ENCODE results near the gene SNX5. TPM values are rescaled to one million over a fixed set of nuclear protein-coding genes. Genes with fewer than 3 reads are reported as not detected.

SNX5 gene
- total and polyA plus RNA-seq, 2 of the 13 experiments (the other 11 are each of a cell fraction or from before 2014, with no cell fraction given) = 664 to 1,040 TPM

GRCh38 chr20:17898548-17898994, 70.0 kb downstream of the SNX5 start (continued):
- TF ChIP-seq FOXP4 (CRISPR knock-in tag; IDR thresholded peaks at IDR 0.05) (peak; percentile 54; the same call in 1 of the 2 replicates), YY1 (IDR thresholded peaks at IDR 0.05; ENCODE audit: insufficient read depth, insufficient replicate concordance, low read depth, low read length) (peak; percentile 25), FOSL2 (CRISPR knock-in tag; IDR thresholded peaks at IDR 0.05) (peak; percentile 50), ZNF205 (CRISPR knock-in tag; IDR thresholded peaks at IDR 0.05) (0 out of 2 replicates have a peak, but pooled peaks have one; percentile 42), MLX (CRISPR knock-in tag; IDR thresholded peaks at IDR 0.05) (0 out of 2 replicates have a peak, but pooled peaks have one; percentile 16), RXRB (CRISPR knock-in tag; IDR thresholded peaks at IDR 0.05; ENCODE audit: borderline replicate concordance) (peak; percentile 64; the same call in 1 of the 2 replicates), ZNF746 (CRISPR knock-in tag; IDR thresholded peaks at IDR 0.05) (no peak), ZBED4 (CRISPR knock-in tag; IDR thresholded peaks at IDR 0.05; ENCODE audit: borderline replicate concordance) (0 out of 2 replicates have a peak, but pooled peaks have one; percentile 23), ZFP36L1 (CRISPR knock-in tag; IDR thresholded peaks at IDR 0.05) (peak; percentile 72; the same call in 1 of the 2 replicates), SKIL (CRISPR knock-in tag; IDR thresholded peaks at IDR 0.05; ENCODE audit: borderline replicate concordance) (0 out of 2 replicates have a peak, but pooled peaks have one; percentile 15), TEAD2 (CRISPR knock-in tag; IDR thresholded peaks at IDR 0.05) (no peak), ZNF512 (CRISPR knock-in tag; IDR thresholded peaks at IDR 0.05) (no peak), NR0B2 (CRISPR knock-in tag; IDR thresholded peaks at IDR 0.05) (no peak), ZNF121 (CRISPR knock-in tag; IDR thresholded peaks at IDR 0.05) (no peak), SMAD1 (CRISPR knock-in tag; IDR thresholded peaks at IDR 0.05; ENCODE audit: borderline replicate concordance, low read depth) (0 out of 2 replicates have a peak, but pooled peaks have one; percentile 49), TBX3 (IDR thresholded peaks at IDR 0.05; ENCODE audit: borderline replicate concordance) (no peak)
